Urothelium cell line (cell line): Measurements from ENCODE around the gene DNM1L.
A peak's percentile ranks its signal among the peaks of the same experiment; 100 is the strongest.
"Not testable (repeated sequence)": the region's sequence is repeated elsewhere in the genome, so short reads cannot be mapped to it uniquely, and the experiment has no call there.

Experiments used
- DNase-seq: peaks from one replicate; pipeline ENCODE4 v3.0.0; 2011; ENCODE audit warnings: low spot score, mixed read lengths
- FAIRE-seq: peaks from 2 replicates; lab custom pipeline; 2011; peaks lifted over from hg19 to GRCh38; lab: Jason Lieb, UNC

The DNM1L gene

DNA sequence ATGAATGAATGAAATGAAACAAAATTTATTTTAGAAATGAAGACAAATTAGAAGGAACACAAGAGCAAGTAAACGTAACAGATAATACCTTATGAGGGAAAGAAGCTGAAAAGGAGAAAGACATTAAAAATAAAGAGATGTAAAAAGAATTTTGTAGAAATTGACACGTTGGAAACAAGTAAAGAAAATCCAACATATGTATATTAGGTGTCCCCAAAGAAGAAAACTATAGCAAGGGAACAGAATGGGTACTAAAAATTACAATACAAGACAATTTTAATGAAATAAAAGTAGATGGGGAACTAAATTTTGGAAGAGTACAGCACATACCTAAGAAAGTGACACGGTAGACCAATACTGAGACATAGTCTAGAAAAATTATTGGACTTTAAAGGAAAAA lies 16.7 kb downstream of the DNM1L start:
- DNase-seq (no peak), FAIRE-seq (no peak)

DNA sequence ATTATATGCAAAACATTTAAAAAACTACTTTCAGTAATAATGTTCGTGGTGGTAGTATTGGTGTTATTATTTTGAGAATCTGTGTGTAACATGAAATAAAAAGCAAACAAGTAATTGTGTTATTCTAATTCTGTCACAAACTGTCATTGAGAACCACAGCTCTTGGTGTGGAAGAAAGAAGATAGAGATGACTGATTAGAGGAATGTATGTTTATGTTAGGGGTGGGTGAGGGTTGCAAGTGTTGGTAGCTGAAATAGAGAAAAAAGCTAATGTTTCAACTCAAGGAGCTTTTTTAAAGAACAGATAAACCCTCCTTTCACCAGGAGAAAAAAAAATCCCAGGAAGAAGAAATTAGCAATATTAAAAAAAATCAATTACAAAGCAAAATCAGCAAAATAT lies 18.3 kb downstream of the DNM1L start:
- no peak for FAIRE-seq
- DNase-seq, result no peak

DNA sequence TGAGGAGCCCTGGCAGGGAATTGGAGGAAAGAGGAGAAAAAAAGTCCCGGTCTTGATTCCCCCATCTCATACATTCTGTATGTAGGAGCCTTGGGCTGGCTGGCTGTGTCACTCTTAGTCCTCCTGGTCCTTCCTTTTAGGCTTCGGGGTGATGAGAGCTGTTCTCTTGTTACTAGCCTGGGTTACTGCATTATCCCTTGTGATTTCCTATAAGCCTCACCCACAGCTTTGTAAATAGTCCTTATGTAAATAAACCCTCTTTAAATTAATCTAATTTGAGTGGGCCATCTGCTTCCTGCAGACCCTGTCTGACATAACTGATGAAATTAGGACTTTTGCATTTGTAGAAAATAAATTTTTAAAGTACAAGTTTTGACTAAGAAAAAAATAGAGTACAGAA lies 19.2 kb downstream of the DNM1L start:
- FAIRE-seq (no peak), DNase-seq (no peak)

DNA sequence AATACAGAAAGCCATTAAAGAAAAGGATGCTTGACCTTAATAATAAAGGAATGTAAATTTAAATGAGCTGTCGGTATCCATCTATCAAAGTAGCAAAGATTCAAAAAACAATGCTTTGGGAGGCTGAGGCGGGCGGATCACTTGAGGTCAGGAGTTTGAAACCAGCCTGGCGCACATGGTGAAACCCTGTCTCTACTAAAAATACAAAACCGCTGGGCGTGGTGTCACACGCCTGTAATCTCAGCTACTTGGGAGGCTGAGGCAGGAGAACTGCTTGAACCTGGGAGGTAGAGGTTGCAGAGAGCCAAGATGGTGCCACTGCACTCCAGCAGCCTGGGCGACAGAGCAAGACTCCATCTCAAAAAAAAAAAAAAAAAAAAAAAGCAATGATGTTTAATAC lies 20.3 kb downstream of the DNM1L start:
- FAIRE-seq, DNase-seq: not testable (repeated sequence)

- FAIRE-seq (no peak), DNase-seq (no peak)
These were observed 23.4 kb downstream of the DNM1L start for GRCh38 chr12:32702473-32702872.

- DNase-seq, result no peak
- no peak for FAIRE-seq
These were observed 23.8 kb downstream of the DNM1L start for GRCh38 chr12:32702946-32703345.

- FAIRE-seq (no peak), DNase-seq (no peak)
These were observed 26.7 kb downstream of the DNM1L start for GRCh38 chr12:32705783-32706182.

DNA sequence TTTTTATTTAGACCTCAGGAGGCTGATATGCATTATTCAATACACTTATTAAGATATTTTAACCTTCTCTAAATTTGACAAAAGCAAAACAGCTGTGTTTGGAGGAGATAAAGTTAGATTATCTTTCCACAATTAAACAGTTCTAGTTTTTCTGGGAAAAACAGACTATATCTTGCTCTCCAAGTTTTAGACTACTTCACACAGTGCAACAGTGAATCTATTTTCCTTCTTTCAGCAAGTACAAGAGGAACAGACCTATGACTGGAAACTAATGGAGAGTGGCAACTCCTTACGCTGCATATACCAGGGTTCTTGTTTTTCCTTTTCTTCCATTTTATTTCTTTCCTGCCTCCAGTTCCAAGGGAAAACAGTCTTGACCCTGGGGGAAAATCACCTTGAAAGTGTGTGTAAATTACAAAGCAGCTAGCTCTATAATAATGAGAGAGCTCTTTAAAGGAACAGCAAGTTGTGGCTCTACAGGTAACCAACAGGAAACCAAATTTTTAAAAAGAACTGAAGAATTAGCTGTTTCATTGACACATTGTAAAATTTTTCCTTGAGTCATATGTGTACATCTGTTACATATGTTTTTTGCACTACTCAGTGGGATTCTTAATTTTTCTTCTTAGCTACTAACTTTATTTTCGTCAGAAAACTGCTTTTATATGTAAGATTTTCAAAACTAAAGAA lies 27.4 kb downstream of the DNM1L start:
- DNase-seq (no peak), FAIRE-seq (no peak)

GRCh38 chr12:32708926-32709325 lies 29.8 kb downstream of the DNM1L start:
- FAIRE-seq (no peak), DNase-seq (no peak)

DNA sequence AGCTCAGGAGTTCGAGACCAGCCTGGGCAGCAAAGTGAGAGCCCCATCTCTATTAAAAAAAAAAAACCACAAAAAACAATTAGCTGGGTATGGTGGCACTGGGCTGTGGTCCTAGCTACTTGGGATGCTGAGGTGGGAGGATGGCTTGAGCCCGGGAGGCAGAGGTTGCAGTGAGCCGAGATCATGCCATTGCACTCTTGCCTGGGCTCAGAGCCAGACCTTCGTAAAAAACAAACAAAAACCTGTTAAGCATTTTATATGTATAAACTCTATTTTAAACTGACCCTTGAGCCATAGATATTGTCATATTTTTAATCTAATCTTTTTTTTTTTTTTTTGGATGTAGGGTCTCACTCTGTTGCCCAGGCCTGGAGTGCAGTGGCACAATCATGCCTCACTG lies 35.7 kb downstream of the DNM1L start:
- no peak for FAIRE-seq

DNA sequence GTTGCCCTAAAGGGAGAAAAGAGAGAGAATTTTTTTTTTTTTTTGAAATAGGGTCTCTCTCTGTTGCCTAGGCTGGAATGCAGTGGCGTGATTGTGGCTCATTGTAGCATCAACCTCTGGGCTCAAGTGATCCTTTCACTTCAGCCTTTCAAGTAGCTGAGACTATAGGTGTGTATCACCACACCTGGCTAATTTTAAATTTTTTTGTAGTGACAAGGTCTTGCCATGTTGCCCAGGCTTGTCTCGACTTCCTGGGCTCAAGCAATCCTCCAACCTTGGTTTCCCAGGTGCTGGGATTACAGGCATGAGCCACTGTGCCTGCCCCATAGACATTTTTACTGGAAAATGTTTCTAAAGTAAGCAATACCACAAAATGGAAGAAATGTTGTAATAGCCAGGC lies 39.8 kb downstream of the DNM1L start:
- FAIRE-seq (no peak), DNase-seq (no peak)

More for the DNA sequence above, 35.7 kb downstream of the DNM1L start:
- no peak for DNase-seq

- FAIRE-seq, DNase-seq: not testable (repeated sequence)
These were observed 46.2 kb downstream of the DNM1L start for GRCh38 chr12:32725308-32725707.

- no peak for DNase-seq
- FAIRE-seq, result no peak
These were observed 47.2 kb downstream of the DNM1L start for GRCh38 chr12:32726286-32726685.

DNA sequence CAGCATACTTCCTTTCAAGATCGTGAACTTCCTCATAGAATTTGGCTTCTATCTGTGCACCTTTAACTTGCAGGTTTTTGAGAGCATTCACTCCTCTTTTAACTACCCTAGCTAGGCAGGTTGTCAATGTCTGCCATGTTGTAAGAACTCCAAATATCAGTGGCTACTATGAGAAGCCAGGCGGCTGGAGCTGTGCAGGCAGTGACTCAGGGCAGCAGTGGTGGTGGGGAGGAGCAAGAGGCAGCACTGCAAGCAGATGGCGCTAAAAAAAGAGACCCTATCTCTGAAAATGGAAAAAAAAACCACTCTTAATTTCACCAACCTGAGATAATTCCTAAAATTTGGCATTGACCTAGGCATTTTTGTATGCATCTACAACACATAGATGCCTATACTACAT lies 48.1 kb downstream of the DNM1L start:
- FAIRE-seq, result no peak
- no peak for DNase-seq

DNA sequence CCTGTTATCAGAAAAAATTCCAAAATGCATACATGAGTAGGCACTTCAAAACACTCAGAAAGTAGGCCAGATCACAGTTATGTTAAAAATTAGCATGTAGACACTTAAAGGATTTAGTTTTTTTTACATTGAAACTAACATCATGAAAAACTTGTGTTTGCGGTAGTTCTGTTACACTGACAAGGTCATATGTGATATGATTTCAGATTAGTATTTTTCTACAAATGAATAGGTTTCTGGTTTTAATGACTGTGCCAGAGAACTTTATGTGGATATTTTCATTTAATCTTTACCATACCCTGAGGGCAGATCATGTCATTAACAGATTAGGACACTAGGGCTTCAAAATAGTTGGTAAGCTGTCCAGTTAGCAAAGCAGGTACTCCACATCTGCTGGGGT lies 55.9 kb downstream of the DNM1L start:
- no peak for DNase-seq
- no peak for FAIRE-seq

- DNase-seq (no peak), FAIRE-seq (no peak)
These were observed 57.3 kb downstream of the DNM1L start for GRCh38 chr12:32736445-32736844.

DNA sequence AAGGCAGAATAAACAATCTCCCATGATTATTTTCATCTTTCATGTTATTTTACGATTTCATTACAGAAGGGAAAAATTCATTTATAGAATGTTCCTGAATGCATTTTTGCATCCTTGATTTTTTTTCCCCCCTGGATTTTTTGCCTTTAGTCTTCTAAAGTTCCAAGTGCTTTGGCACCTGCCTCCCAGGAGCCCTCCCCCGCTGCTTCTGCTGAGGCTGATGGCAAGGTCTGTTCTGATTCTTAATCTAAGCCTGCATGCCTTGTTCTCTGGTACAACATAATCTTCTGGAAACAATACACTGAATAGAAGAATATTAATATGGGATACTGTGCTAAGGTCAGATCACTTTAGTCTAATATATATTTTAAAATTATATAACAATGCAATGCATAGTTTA lies 58.6 kb downstream of the DNM1L start:
- no peak for DNase-seq
- FAIRE-seq, result no peak

DNA sequence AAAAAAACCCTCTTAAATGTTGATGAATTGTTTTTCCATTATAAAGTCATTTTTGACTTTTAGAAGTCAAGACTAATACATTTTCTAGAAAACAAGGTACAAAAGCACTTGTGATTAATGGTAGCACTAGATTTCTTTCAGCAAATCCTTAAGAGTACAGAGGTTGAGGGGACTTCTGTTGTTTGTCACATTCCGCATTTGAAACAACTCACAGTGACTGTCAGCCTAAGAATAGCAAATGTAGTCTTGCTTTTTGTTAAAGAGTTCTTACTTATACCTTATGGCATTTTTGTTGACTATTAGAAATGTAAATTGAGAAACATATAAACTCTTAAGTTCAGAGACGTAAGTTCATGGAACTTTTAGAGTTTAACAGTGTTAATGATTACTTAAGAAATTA lies 60.2 kb downstream of the DNM1L start:
- no peak for DNase-seq
- no peak for FAIRE-seq

DNA sequence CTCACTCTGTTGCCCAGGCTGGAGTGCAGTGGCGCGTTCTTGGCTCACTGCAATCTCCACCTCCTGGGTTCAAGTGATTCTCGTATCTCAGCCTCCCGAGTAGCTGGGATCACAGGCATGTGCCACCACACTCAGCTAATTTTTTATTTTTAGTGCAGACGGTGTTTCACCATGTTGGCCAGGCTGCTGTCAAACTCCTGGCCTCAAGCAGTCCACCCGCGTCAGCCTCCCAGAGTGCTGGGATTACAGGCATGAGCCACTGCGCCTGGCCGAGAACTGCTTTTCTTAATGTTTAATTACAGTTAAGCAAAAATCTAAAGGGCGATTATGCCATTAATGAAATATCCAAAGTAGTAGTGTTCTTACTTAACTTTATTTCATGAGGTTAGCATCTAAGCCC lies 63.0 kb downstream of the DNM1L start:
- FAIRE-seq (no peak), DNase-seq (no peak)

- no peak for FAIRE-seq
- DNase-seq, result no peak
These were observed 64.2 kb downstream of the DNM1L start for GRCh38 chr12:32743264-32743663.

DNA sequence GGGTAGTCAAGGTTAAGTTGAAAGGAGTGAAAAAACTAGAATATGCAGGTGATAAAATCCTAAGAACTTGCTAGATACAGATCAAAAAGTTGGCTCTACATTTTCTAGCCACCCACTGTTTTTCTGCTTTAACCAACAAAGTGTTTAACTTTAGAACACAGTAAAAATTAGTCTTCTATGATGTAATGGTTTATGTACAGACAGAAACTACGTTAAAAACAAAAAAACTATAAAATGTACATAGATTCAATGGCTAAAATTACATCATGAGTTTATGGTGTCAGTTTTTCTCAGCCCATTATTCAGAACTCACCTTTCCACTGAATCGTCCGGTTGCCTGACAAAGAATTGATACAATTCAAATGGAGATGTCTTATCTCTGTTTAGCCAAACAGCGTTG lies 74.5 kb downstream of the DNM1L start:
- DNase-seq (no peak), FAIRE-seq (no peak)

DNA sequence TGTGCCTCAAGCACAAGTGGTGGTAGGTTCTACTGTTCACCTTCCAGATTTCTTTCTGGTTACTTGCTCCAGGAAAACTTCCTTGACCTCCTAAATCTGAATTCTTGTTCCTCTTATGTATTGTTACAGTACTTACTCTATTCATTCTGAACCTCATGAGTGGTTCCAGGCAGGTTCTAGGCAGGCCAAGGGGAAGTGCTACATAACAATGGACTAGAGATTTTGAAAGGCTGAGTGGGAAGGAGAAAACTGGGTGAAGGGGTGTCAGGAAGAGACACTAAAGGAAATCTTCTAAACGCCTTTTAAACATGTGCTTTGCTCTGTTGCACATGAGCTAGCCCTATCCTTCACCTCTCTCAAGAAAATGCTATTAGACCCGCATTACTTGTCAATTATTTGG lies 75.0 kb downstream of the DNM1L start:
- DNase-seq (no peak), FAIRE-seq (no peak)

DNA sequence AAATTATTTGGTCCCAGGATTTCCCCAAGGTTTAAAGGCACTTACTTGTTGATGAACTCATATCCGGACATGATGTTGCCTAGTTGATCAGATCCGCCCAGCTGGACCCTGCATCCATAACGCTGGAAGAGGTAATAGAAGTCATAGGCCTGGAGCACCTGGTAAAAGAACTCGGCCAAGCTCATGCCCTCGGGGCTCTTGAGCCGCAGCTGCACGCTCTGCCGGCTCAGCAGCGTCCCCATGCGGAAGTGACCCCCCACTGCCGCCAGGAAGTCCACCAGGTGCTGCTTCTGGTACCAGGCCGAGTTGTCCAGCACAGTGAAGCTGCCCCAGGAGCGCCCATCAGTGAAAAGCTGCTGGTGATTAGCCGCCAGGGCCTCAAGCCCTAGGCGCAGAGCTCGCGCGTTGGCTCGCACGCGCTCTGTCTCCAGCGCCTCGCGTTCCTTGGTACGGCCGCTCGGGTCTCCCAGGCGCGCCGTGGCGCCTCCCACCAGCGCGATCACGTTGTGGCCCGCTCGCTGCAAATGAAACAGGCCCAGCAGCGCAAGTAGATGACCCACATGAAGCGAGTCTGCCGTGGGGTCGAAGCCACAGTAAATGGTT lies 76.1 kb downstream of the DNM1L start:
- FAIRE-seq (peak; percentile 44), DNase-seq (peak; percentile 80)
